H1 (cell line): Measurements from ENCODE around the gene LRP1-AS. TPM values are rescaled to one million over a fixed set of nuclear protein-coding genes. Genes with fewer than 3 reads are reported as not detected.

Experiments used
- CTCF ChIA-PET: fragments of 300-600 bp; sonication (Branson Sonifier 250); formaldehyde crosslinking; loops from one replicate; lab custom pipeline; 2021; ENCODE audit not compliant: partially characterized antibody; lab: Charles Lee
- POLR2A ChIA-PET: fragments of 300-600 bp; sonication (Branson Sonifier 250); formaldehyde crosslinking; loops from one replicate; lab custom pipeline; 2021; ENCODE audit warnings: inconsistent platforms; ENCODE audit not compliant: partially characterized antibody; lab: Charles Lee
- DNase-seq, 2 experiments: peaks; one replicate each; pipeline versions ENCODE4 v3.0.0 to v3.0.0-alpha.2; 2010 to 2022; ENCODE audit warnings: low spot score in 2 of 2, low read depth in 1 of 2, mixed read lengths in 1 of 2
- FAIRE-seq: peaks from 2 replicates; lab custom pipeline; 2011; peaks lifted over from hg19 to GRCh38; lab: Jason Lieb, UNC
- H2AFZ ChIP-seq: 2 replicates; pipeline ENCODE4 v1.8.1; 2012; ENCODE audit warnings: low read length, inconsistent platforms
- H2AK5ac ChIP-seq: 2 replicates; pipeline ENCODE4 v1.6.1; 2013; ENCODE audit warnings: low read depth, low read length
- H2BK120ac ChIP-seq: replicated peaks from 2 replicates; pipeline ENCODE3; 2013; ENCODE audit warnings: low read depth, low read length, inconsistent platforms
- H2BK12ac ChIP-seq: 2 replicates; pipeline ENCODE4 v1.6.1; 2013; ENCODE audit warnings: low read depth, low read length
- H2BK15ac ChIP-seq: 2 replicates; pipeline ENCODE4 v1.6.1; 2013; ENCODE audit warnings: low read length
- H2BK20ac ChIP-seq: 2 replicates; pipeline ENCODE4 v1.6.1; 2013; ENCODE audit warnings: low read length
- H2BK5ac ChIP-seq: 2 replicates; pipeline ENCODE4 v1.6.1; 2013; ENCODE audit warnings: low read depth, low read length
- H3K14ac ChIP-seq: 2 replicates; pipeline ENCODE4 v1.6.1; 2013; ENCODE audit warnings: inconsistent platforms; ENCODE audit not compliant: insufficient read length
- H3K18ac ChIP-seq: 2 replicates; pipeline ENCODE4 v1.6.1; 2013; ENCODE audit warnings: low read length; ENCODE audit errors: extremely low read depth
- H3K23ac ChIP-seq: 2 replicates; pipeline ENCODE4 v1.6.1; 2013; ENCODE audit warnings: inconsistent platforms; ENCODE audit not compliant: insufficient read length
- H3K23me2 ChIP-seq: 2 replicates; pipeline ENCODE4 v1.6.1; 2013; ENCODE audit warnings: low read depth, low read length
- H3K27ac ChIP-seq: 2 replicates; pipeline ENCODE4 v1.6.1; 2011; ENCODE audit warnings: low read depth, low read length, inconsistent platforms
- H3K27me3 ChIP-seq, 4 experiments: replicated peaks in 1 of 4; 1 replicate in 1 of 4; 2 replicates in 3 of 4; pipeline versions ENCODE4 v1.6.1 to v1.8.1; 2011 to 2013; ENCODE audit warnings: low read length in 3 of 4, mild to moderate bottlenecking in 3 of 4, inconsistent platforms in 2 of 4, mixed read lengths in 2 of 4, moderate library complexity in 1 of 4; ENCODE audit not compliant: control insufficient read depth in 3 of 4, insufficient read depth in 3 of 4; ENCODE audit errors: extremely low read depth in 1 of 4
- H3K36me3 ChIP-seq, 4 experiments: 2 replicates each; pipeline versions ENCODE4 v1.6.1 to v1.8.1; 2011 to 2013; ENCODE audit warnings: mild to moderate bottlenecking in 4 of 4, low read length in 3 of 4, moderate library complexity in 2 of 4, control low read depth in 1 of 4, inconsistent platforms in 1 of 4; ENCODE audit not compliant: insufficient read depth in 4 of 4, control insufficient read depth in 2 of 4
- H3K4ac ChIP-seq: replicated peaks from 2 replicates; pipeline ENCODE3; 2013; ENCODE audit warnings: low read length, low read depth, mixed read lengths, inconsistent platforms; ENCODE audit not compliant: insufficient read length
- H3K4me1 ChIP-seq, 4 experiments: replicated peaks in 1 of 4; 1 replicate in 1 of 4; 2 replicates in 3 of 4; pipeline versions ENCODE4 v1.6.1 to v1.8.1; 2011 to 2013; ENCODE audit warnings: low read length in 3 of 4, inconsistent platforms in 2 of 4, mixed read lengths in 1 of 4; ENCODE audit not compliant: insufficient read depth in 4 of 4, control insufficient read depth in 3 of 4
- H3K4me2 ChIP-seq, 2 experiments: 2 replicates each; pipeline versions ENCODE4 v1.6.1 to v1.8.1; 2011 to 2013; ENCODE audit warnings: low read depth in 2 of 2, low read length in 2 of 2, control low read depth in 1 of 2, inconsistent platforms in 1 of 2, mild to moderate bottlenecking in 1 of 2; ENCODE audit not compliant: insufficient read depth in 1 of 2
- H3K4me3 ChIP-seq, 4 experiments: fragments of 200-600, 300-600 bp in 1 of 4; sonication (generic), shearing (Covaris generic), sonication (Bioruptor Twin) in 1 of 4; 2 replicates each; pipeline versions ENCODE4 v1.5.1 to v1.8.1; 2011 to 2016; ENCODE audit warnings: low read length in 4 of 4, low read depth in 3 of 4, control low read depth in 2 of 4, inconsistent platforms in 2 of 4, mild to moderate bottlenecking in 2 of 4, mixed read lengths in 1 of 4, moderate library complexity in 1 of 4; ENCODE audit not compliant: insufficient read depth in 2 of 4; ENCODE audit errors: extremely low read depth in 1 of 4
- H3K56ac ChIP-seq: replicated peaks from 2 replicates; pipeline ENCODE3; 2013; ENCODE audit warnings: low read depth, mild to moderate bottlenecking, mixed read lengths, low read length, inconsistent platforms; ENCODE audit not compliant: insufficient read length
- H3K79me1 ChIP-seq: 2 replicates; pipeline ENCODE4 v1.6.1; 2013; ENCODE audit warnings: low read depth, low read length, control low read depth
- H3K79me2 ChIP-seq, 2 experiments: 2 replicates each; pipeline versions ENCODE4 v1.6.1 to v1.8.1; 2012 to 2013; ENCODE audit warnings: low read length in 2 of 2, mild to moderate bottlenecking in 2 of 2, inconsistent platforms in 1 of 2; ENCODE audit not compliant: insufficient read depth in 2 of 2, control insufficient read depth in 1 of 2
- H3K9ac ChIP-seq, 4 experiments: replicated peaks in 1 of 4; 1 replicate in 1 of 4; 2 replicates in 3 of 4; pipeline versions ENCODE4 v1.6.1 to v1.8.1; 2011 to 2013; ENCODE audit warnings: low read depth in 3 of 4, low read length in 3 of 4, control low read depth in 2 of 4, mild to moderate bottlenecking in 2 of 4, moderate library complexity in 2 of 4, inconsistent platforms in 1 of 4; ENCODE audit errors: extremely low read depth in 1 of 4
- H3K9me3 ChIP-seq, 2 experiments: 2 replicates each; pipeline versions ENCODE4 v1.6.1 to v1.8.1; 2012 to 2013; ENCODE audit warnings: mild to moderate bottlenecking in 2 of 2, moderate library complexity in 2 of 2, control low read depth in 1 of 2, inconsistent platforms in 1 of 2, low read depth in 1 of 2, low read length in 1 of 2, mixed read lengths in 1 of 2; ENCODE audit not compliant: insufficient read depth in 2 of 2
- H4K20me1 ChIP-seq, 2 experiments: replicated peaks in 1 of 2; 2 replicates each; pipeline versions ENCODE3 to v1.8.1; 2011 to 2013; ENCODE audit warnings: inconsistent platforms in 2 of 2, low read length in 2 of 2, mild to moderate bottlenecking in 1 of 2; ENCODE audit not compliant: insufficient read depth in 2 of 2, control insufficient read depth in 1 of 2
- H4K5ac ChIP-seq: 2 replicates; pipeline ENCODE4 v1.6.1; 2013; ENCODE audit warnings: low read length, low read depth, mixed read lengths, inconsistent platforms; ENCODE audit not compliant: insufficient read length
- H4K8ac ChIP-seq: 2 replicates; pipeline ENCODE4 v1.8.0; 2013; ENCODE audit warnings: mild to moderate bottlenecking, moderate library complexity, low read length, inconsistent platforms; ENCODE audit not compliant: insufficient read depth; ENCODE audit errors: extremely low read depth
- H4K91ac ChIP-seq: replicated peaks from 2 replicates; pipeline ENCODE3; 2013; ENCODE audit warnings: low read length, mixed read lengths, inconsistent platforms; ENCODE audit not compliant: insufficient read length
- EZH2 ChIP-seq: fragments of 200-600 bp; sonication (generic); IDR thresholded peaks from 2 replicates; pipeline ENCODE4 v1.7.1; 2012; ENCODE audit warnings: low read depth, mild to moderate bottlenecking, moderate library complexity, low read length, inconsistent platforms; ENCODE audit not compliant: severe bottlenecking
- RAD21 ChIP-seq, 2 experiments: IDR thresholded peaks in 1 of 2; conservative IDR thresholded peaks in 1 of 2; 2 replicates each; pipeline ENCODE4 v1.6.1; 2011; ENCODE audit warnings: low read depth in 2 of 2, low read length in 2 of 2, improper control_type of control experiment in 1 of 2, inconsistent platforms in 1 of 2, mild to moderate bottlenecking in 1 of 2, moderate library complexity in 1 of 2
- WGBS, 2 experiments: shearing (Covaris generic) in 1 of 2; methylation state at CpG; one replicate each; pipeline versions ENCODE4 v1.1.6 to v1.1.7; 2013 to 2015; ENCODE audit warnings: low lambda C conversion rate in 2 of 2, mixed read lengths in 2 of 2, inconsistent platforms in 1 of 2, low coverage in 1 of 2, missing lambda C conversion rate in 1 of 2; ENCODE audit not compliant: insufficient replicate concordance in 2 of 2, insufficient coverage in 1 of 2, insufficient read length in 1 of 2; ENCODE audit errors: extremely low coverage in 1 of 2, missing lambda C conversion rate in 1 of 2; 5-methylcytosine and 5-hydroxymethylcytosine counted together
- polyA plus RNA-seq, 7 experiments: library from polyadenylated mRNA; depleted of rRNA in 3 of 7; stranded (reverse) in 5 of 7; unstranded in 2 of 7; fragments of >200 nt in 5 of 7; fragments of 200-250 nt in 2 of 7; gene quantifications; 1 replicate in 5 of 7; 2 replicates in 1 of 7; 4 replicates in 1 of 7; pipeline versions ENCODE4 v1.2.1 to v1.2.3, GENCODE V29; 2011 to 2013; ENCODE audit warnings: missing spikeins in 2 of 7, mixed read lengths in 2 of 7
- total RNA-seq: library from RNA; stranded (reverse); fragmentation: NEBNext Ultra II Directional; extraction: Animal tissue kit (Norgen Biotek cat#: 25700); gene quantifications from 2 replicates; pipeline ENCODE4 v1.2.1, GENCODE V29; 2021

The LRP1-AS gene
- total and polyA plus RNA-seq, 2 of the 8 experiments (the other 6 are each of a cell fraction or from before 2014, with no cell fraction given), result not detected

DNA sequence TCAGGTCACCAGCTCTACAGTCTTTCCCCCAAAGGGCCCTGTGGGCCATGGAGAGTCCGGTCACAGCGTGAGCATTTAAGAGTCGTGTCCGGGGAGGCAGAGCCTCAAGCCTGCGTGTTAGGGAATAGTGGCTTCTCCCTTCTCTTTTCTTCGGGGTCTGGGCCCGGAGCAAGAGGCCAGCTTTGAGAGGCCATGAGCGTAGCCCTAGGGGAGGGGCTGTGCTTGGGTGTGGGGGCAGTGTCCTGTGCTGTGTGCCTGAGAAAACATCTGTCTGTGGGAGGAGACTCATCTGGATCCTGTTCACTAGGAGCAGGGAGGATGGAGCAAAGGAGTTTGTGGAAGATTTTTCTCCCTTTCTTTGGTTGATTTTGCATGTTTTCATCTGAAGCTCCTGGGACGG lies 5.3 kb downstream of the LRP1-AS start:
- no peak overlapping the region for H3K27ac ChIP-seq
- H2BK5ac ChIP-seq, result no peak overlapping the region; the same call in 1 of the 2 replicates
- H3K4me2 ChIP-seq, result no peak overlapping the region
- ChIA-PET CTCF (interaction anchor here (0.8 to 4.6 kb wide), 6 partner anchors 12 to 73 kb away, joined by 3 to 29 read pairs (median 4); no protein-coding TSS in a partner anchor), POLR2A (interaction anchor here (1.0 to 2.9 kb wide), 9 partner anchors 9 to 27 kb away, joined by 3 to 22 read pairs (median 5); partner anchors contain the start of gene LRP1)
- no peak overlapping the region for H3K4ac ChIP-seq
- no peaks in the 10 kb centered on the region for H3K9me3 ChIP-seq
- no peak overlapping the region for H2AK5ac ChIP-seq
- H2BK15ac ChIP-seq, result no peak overlapping the region
- H3K18ac ChIP-seq, result no peak overlapping the region
- peaks cover 49 to 80% (median 63%) of the 10 kb centered on the region in 4 experiments for H3K36me3 ChIP-seq
- WGBS, 2 experiments, result 93% methylated on average over 9 of the region's 9 CpGs; no CpG with 5 or more reads in 1 of the 2 experiments
- no peaks in the 10 kb centered on the region for H3K23me2 ChIP-seq
- no peaks in the 10 kb centered on the region for H3K27me3 ChIP-seq
- H3K9ac ChIP-seq, result no peak overlapping the region
- H2BK20ac ChIP-seq, result no peak overlapping the region
- DNase-seq, result no peak
- H2BK120ac ChIP-seq, result no peak overlapping the region
- peaks cover 11% of the 10 kb centered on the region for H3K79me1 ChIP-seq
- no peak overlapping the region for H4K5ac ChIP-seq
- no peak overlapping the region for H2BK12ac ChIP-seq
- peaks cover 9 to 16% of the 10 kb centered on the region in 2 experiments for H4K20me1 ChIP-seq
- no peak overlapping the region for H2AFZ ChIP-seq
- no peak for TF ChIP-seq EZH2
- no peak for TF ChIP-seq RAD21 (IDR thresholded peaks at IDR 0.05 in 1 of 2, conservative IDR thresholded peaks at IDR 0.05 in 1 of 2; ENCODE audit: low read depth in 2 of 2, low read length in 2 of 2)
- H4K8ac ChIP-seq, result no peak overlapping the region
- no peak overlapping the region for H3K23ac ChIP-seq
- H3K14ac ChIP-seq, result no peak overlapping the region
- no peak overlapping the region for H3K4me3 ChIP-seq
- H4K91ac ChIP-seq, result no peak overlapping the region
- H3K4me1 ChIP-seq, result peaks cover 0 to 6% (median under 1%) of the 10 kb centered on the region in 4 experiments; a peak in 2 of 7 replicates
- no peak overlapping the region for H3K56ac ChIP-seq
- FAIRE-seq, result no peak
- peaks cover 0 to 17% of the 10 kb centered on the region in 2 experiments; a peak in 1 of 4 replicates for H3K79me2 ChIP-seq
